ENCODE data around the gene DISC1.
A peak's percentile ranks its signal among the peaks of the same experiment; 100 is the strongest.
"Not testable (repeated sequence)": the region's sequence is repeated elsewhere in the genome, so short reads cannot be mapped to it uniquely, and the experiment has no call there.

The DISC1 gene

GRCh38 chr1:231705806-231706760 is 79.5 kb downstream of the DISC1 start:
- no peak for DNase-seq

DNA sequence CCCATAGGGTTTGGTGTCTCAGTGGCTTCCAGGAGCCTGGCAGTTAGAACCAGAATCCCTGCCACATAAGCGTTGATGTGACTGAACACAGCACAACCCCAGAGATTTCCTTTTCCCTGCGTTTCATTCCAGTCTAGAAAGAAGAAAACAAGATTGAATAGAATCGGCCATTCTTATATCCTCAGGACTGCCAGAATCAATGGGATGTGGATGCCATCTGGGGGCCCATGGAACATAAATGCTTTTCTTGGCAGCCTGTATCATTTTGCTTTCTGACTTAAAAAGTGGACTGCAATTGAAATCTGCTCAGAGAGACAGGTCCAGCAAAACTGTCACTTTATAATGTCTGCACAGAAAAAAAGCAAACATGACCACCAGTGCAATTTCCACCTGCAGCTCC is 80.3 kb downstream of the DISC1 start:
- DNase-seq, result no peak

DNA sequence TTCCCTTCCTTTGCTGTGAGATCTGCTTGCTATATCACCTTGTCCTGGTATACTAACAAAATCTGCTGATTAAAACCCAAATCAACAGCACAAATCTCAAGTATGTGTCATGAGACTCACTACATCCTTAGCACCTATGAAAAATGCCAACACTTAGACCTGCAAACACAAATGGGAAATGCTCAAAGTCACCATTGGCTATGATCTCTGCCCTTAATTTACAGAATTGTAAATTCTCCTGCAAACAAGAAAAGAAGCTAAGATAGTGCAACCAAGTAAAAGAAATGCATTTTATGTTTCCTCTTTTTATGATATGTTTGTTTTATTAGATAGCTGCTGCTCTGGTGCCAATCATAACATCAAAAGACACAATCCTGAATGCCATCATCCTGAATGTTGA is 80.8 kb downstream of the DISC1 start:
- DNase-seq, result no peak

- DNase-seq, result no peak
These were observed 81.8 kb downstream of the DISC1 start for GRCh38 chr1:231708394-231708793.

- no peak for DNase-seq
These were observed 87.8 kb downstream of the DISC1 start for GRCh38 chr1:231714440-231714839.

GRCh38 chr1:231715816-231716722 is 89.5 kb downstream of the DISC1 start:
- DNase-seq, result no peak

DNA sequence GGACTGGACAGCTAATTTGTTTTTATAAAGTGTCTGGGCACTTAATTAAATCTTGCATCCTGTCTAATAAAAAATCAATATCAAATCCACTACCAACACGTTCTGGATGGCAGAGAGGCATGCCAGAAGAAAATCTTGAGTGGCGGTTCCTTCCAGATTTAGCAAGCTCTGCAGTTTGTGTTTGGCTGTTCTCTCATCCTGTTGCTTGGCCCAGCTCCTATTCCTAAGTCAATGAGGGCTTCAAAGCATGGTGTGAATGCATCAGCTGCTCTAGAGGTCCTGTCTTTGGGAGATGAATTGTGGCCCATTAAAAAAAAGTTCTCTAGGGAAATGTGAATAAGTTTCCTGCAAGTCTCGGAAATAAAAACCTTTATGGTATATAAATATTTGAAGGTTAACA is 90.3 kb downstream of the DISC1 start:
- no peak for DNase-seq

- no peak for DNase-seq
These were observed 93.0 kb downstream of the DISC1 start for GRCh38 chr1:231719485-231720183.

GRCh38 chr1:231720652-231721325 is 94.2 kb downstream of the DISC1 start:
- no peak for DNase-seq

DNA sequence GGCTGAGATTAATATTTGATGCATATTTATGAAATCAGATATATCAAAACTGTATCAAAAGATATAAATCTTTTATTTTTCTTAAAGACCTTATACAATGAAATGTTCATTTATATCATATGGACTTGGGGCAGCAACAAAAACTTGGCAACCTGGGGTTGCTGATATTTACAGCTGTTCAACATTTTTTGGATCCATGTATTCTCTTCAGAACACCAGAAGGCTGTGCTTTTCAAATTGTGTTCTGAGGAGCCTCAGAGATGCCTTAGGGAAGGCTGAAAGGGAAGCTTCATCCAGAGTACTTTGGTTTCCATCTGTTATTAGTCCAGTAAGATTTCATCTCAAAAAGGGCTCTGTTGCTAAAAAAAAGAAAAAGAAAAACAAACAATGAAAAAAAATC is 94.8 kb downstream of the DISC1 start:
- no peak for DNase-seq

- DNase-seq, result no peak
These were observed 95.8 kb downstream of the DISC1 start for GRCh38 chr1:231722356-231722755.

GRCh38 chr1:231723146-231723545 is 96.6 kb downstream of the DISC1 start:
- DNase-seq, result no peak

- DNase-seq, result no peak
These were observed 97.5 kb downstream of the DISC1 start for GRCh38 chr1:231724041-231724440.

DNA sequence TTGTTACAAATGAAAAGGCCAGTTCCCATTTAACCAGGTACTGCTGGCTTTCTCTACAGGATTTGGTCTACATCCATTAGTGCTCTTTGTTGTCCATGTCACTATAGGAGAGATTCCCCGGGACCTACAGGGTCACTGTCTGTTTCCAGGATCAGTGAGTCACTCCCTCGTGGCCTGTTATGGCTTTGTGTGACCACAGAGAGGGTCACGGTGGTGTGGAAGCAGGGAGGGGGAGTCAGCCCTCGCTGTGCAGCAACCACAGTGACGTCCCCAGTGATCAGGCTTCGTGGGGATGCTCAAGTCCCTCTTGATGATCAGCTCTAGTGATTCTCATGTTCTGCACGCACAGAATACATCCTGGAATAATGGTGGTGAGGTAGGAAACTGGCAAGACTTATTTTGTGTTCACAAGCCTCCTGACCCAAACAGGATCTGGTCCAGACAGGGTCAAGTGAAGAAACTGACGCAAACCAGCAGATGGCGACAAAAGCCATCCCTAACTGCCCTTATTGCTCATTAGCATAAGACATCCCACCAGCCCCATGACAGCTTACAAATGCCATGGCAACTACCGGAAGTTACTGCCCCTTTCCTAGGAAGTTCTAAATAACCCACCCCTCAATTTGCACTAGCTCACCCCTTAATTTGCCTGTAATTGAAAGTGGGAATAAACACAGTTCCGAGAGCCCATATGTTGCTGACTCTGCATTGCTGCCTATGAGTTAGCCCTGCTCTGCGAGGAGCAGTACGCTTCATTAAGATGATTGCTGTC is 98.5 kb downstream of the DISC1 start:
- peak in 1 of 2 donors; percentile 31 for DNase-seq

GRCh38 chr1:231727171-231727570 is 100.6 kb downstream of the DISC1 start:
- no peak for DNase-seq

DNA sequence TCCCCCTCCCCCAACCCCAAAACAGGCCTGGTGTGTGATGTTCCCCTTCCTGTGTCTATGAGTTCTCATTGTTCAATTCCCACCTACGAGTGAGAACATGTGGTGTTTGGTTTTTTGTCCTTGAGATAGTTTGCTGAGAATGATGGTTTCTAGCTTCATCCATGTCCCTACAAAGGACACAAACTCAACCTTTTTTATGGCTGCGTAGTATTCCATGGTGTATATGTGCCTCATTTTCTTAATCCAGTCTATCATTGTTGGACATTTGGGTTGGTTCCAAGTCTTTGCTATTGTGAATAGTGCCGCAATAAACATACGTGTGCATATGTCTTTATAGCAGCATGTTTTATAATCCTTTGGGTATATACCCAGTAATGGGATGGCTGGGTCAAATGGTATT is 102.4 kb downstream of the DISC1 start:
- DNase-seq, result not testable (repeated sequence)

GRCh38 chr1:231729544-231729943 is 103.0 kb downstream of the DISC1 start:
- no peak for DNase-seq

DNA sequence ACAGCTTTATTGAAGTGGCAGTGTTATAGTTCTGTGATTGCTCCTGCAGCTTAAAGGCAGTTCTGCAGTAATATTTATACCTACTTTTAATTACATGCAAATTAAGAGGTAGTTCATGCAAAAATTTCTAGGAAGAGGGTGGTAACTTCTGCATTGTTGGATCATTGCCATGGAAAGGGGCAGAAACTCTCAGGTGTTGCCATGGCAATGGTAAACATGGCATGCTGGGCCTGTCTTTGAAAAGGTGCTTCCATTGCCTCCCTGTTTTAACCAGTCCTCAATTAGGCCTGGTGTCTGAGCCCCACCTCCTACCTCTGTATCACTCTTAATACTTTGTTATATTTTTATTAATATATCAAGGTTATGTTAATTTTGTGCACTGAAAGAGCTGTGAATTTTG is 104.7 kb downstream of the DISC1 start:
- no peak for DNase-seq

GRCh38 chr1:231733063-231733462 is 106.5 kb downstream of the DISC1 start:
- DNase-seq, result no peak

GRCh38 chr1:231733672-231734071 is 107.1 kb downstream of the DISC1 start:
- DNase-seq, result no peak

- no peak for DNase-seq
These were observed 107.8 kb downstream of the DISC1 start for GRCh38 chr1:231734417-231734816.

GRCh38 chr1:231735411-231735810 is 108.8 kb downstream of the DISC1 start:
- no peak for DNase-seq
